ENCODE data around the gene RANGAP1. TPM values are rescaled to one million over a fixed set of nuclear protein-coding genes. Genes with fewer than 3 reads are reported as not detected.

The RANGAP1 gene
- 30.9 and 62.8 TPM in 2 replicates for total RNA-seq (ENCODE audit: low replicate concordance)

GRCh38 chr22:41285820-41286638 is at the start of gene RANGAP1:
TSS of gene RANGAP1 (minus strand) at chr22:41286187. CDS start at chr22:41281044, 5,143 bp downstream.

GRCh38 chr22:41301085-41302020 is 15.4 kb upstream of the RANGAP1 start, which contains the start of gene ZC3H7B:
TSS of gene ZC3H7B (plus strand) at chr22:41301525. CDS start at chr22:41320661, 19,136 bp downstream.

GRCh38 chr22:41240377-41241132 is 45.4 kb downstream of the RANGAP1 start, which contains the start of gene CHADL:
TSS of gene CHADL (minus strand) at chr22:41240931. CDS start at chr22:41240881, 50 bp downstream.

GRCh38 chr22:41204992-41205900 is 80.7 kb downstream of the RANGAP1 start, which contains the start of gene L3MBTL2:
TSS of gene L3MBTL2 (plus strand) at chr22:41205312. CDS start at chr22:41205363, 51 bp downstream.

Other genes with a start within 250 kb of the RANGAP1 start
- gene EP300, start 193.6 kb downstream of the RANGAP1 start, total RNA-seq (ENCODE audit: low replicate concordance), result 26.5 and 32.1 TPM in 2 replicates
- gene L3MBTL2, start 80.9 kb downstream of the RANGAP1 start, total RNA-seq (ENCODE audit: low replicate concordance), result 18.4 and 19.1 TPM in 2 replicates
- 0.12 and 0.60 TPM in 2 replicates for gene CHADL, start 45.3 kb downstream of the RANGAP1 start, total RNA-seq (ENCODE audit: low replicate concordance)
- gene ZC3H7B, start 15.3 kb upstream of the RANGAP1 start, total RNA-seq (ENCODE audit: low replicate concordance), result 39.3 and 61.9 TPM in 2 replicates
- gene TEF, start 95.8 kb upstream of the RANGAP1 start, total RNA-seq (ENCODE audit: low replicate concordance), result 4.5 and 10.5 TPM in 2 replicates
- 10.1 TPM in 2 replicates for gene TOB2, start 160.6 kb upstream of the RANGAP1 start, total RNA-seq (ENCODE audit: low replicate concordance)
- gene PHF5A, start 182.5 kb upstream of the RANGAP1 start, total RNA-seq (ENCODE audit: low replicate concordance), result 59.8 and 62.2 TPM in 2 replicates
- 67.7 and 78.2 TPM in 2 replicates for gene ACO2, start 182.9 kb upstream of the RANGAP1 start, total RNA-seq (ENCODE audit: low replicate concordance)